ENCODE measurements around the gene IL20.

- TF ChIP-seq GATA3 (IDR thresholded peaks at IDR 0.05; ENCODE audit: low read depth, low read length) (no peak), GATA2 (IDR thresholded peaks at IDR 0.05; ENCODE audit: low read depth, low read length) (no peak)
Observed at GRCh38 chr1:206821493-206821892, 43.9 kb upstream of the IL20 start.

All from SH-SY5Y (cell line).